Vagina (tissue), 2 donors: ENCODE measurements around the gene MEGF10. TPM values are rescaled to one million over a fixed set of nuclear protein-coding genes. Genes with fewer than 3 reads are reported as not detected.

ENCODE experiments used
- DNase-seq, 2 donors: peaks; one replicate each; pipeline ENCODE4 v3.0.0-alpha.2; 2017; ENCODE audit errors: extremely low spot score in 2 of 2
- H3K27ac ChIP-seq: fragments of 200-600 bp; sonication (generic); one replicate; pipeline ENCODE4 v1.5.1; 2019
- H3K27me3 ChIP-seq: fragments of 200-600 bp; sonication (generic); one replicate; pipeline ENCODE4 v1.5.1; 2019
- H3K36me3 ChIP-seq, 2 donors: fragments of 200-600 bp; sonication (generic); one replicate each; pipeline ENCODE4 v1.5.1; 2017 to 2019
- H3K4me1 ChIP-seq: fragments of 200-600 bp; sonication (generic); one replicate; pipeline ENCODE4 v1.5.1; 2019
- H3K4me3 ChIP-seq, 2 donors: fragments of 200-600 bp; sonication (generic); 1 replicate in 1 of 2; 2 replicates in 1 of 2; pipeline ENCODE4 v1.5.1; 2016 to 2019
- H3K9me3 ChIP-seq: fragments of 200-600 bp; sonication (generic); one replicate; pipeline ENCODE4 v1.5.1; 2019
- POLR2A ChIP-seq, 2 donors: fragments of 450-650 bp; IDR thresholded peaks; one replicate each; pipeline ENCODE4 v1.6.1; 2017; ENCODE audit warnings: antibody characterized with exemption in 2 of 2, mild to moderate bottlenecking in 2 of 2, moderate library complexity in 2 of 2
- POLR2AphosphoS5 ChIP-seq, 2 donors: sonication (generic); formaldehyde crosslinking; IDR thresholded peaks; one replicate each; pipeline ENCODE4 v1.9.0; 2017; ENCODE audit warnings: antibody characterized with exemption in 2 of 2, mild to moderate bottlenecking in 2 of 2, low read depth in 1 of 2; ENCODE audit not compliant: insufficient read depth in 1 of 2
- intact Hi-C: fragments of 100-400 bp; cut with DNase I; formaldehyde crosslinking; loops from one replicate; pipeline ENCODE4 v1.15.1; 2023
- total RNA-seq: library from RNA; depleted of rRNA; stranded (reverse); fragments of >200 nt; gene quantifications from one replicate; pipeline ENCODE4 v1.2.3, GENCODE V29; 2016
- TF ChIP-seq, protein P1 (sequence below), 3 experiments: fragments of 450-650 bp in 2 of 3; fragments of 200-600 bp in 1 of 3; sonication (generic) in 1 of 3; IDR thresholded peaks; one replicate each; pipeline ENCODE4 v1.5.1; 2017 to 2019; ENCODE audit warnings: antibody characterized with exemption in 3 of 3, mild to moderate bottlenecking in 2 of 3, moderate library complexity in 2 of 3

Gene MEGF10
- total RNA-seq, 1 donor from 2014 or later, result 0.74 TPM

DNA sequence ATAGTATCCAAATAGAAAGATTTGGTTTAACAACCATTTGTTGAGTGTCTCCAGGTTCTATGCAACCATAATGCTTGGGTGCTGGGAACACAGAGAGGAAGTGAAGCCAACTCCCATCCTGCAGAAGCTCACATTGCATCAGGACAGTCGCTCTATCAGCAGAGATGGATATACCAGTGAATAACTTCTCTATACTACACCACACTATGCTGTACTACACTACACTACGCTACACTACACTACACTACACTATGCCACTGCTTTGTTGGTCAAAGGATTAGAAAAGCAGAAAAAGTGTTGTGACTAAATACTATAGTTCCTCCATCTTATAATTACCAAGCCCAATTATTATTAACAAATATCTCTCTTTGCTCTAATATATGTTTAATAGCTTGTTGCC lies 137.7 kb downstream of the MEGF10 start:
- TF ChIP-seq, protein P1, sequence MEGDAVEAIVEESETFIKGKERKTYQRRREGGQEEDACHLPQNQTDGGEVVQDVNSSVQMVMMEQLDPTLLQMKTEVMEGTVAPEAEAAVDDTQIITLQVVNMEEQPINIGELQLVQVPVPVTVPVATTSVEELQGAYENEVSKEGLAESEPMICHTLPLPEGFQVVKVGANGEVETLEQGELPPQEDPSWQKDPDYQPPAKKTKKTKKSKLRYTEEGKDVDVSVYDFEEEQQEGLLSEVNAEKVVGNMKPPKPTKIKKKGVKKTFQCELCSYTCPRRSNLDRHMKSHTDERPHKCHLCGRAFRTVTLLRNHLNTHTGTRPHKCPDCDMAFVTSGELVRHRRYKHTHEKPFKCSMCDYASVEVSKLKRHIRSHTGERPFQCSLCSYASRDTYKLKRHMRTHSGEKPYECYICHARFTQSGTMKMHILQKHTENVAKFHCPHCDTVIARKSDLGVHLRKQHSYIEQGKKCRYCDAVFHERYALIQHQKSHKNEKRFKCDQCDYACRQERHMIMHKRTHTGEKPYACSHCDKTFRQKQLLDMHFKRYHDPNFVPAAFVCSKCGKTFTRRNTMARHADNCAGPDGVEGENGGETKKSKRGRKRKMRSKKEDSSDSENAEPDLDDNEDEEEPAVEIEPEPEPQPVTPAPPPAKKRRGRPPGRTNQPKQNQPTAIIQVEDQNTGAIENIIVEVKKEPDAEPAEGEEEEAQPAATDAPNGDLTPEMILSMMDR (IDR thresholded peaks at IDR 0.05), result no peak
- Histone ChIP-seq H3K36me3 (no peaks in the 10 kb centered on the region), H3K27ac (no peak overlapping the region), H3K27me3 (no peaks in the 10 kb centered on the region), H3K9me3 (no peaks in the 10 kb centered on the region), H3K4me1 (no peaks in the 10 kb centered on the region), H3K4me3 (no peak overlapping the region)
- intact Hi-C loops, result no loop called here
- DNase-seq, result no peak

DNA sequence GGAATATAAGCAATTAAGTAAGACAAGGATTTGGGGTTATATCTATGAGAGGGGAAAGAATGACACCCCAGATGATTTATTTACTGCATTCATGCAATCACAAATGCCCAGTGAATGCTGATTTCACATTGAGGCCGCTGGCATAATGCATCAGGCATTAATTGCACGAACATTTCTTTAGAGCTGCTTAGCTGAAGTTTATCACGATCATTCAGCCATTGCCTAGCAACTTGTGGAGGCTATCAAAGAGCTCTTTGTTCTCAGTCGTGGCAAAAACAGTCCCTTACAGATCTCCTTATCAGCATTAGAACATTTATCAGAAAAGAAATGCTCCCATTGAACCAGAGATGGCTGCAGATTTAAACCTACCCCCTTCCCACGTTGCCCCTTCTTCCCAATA lies 138.2 kb downstream of the MEGF10 start:
- no peak overlapping the region for H3K27ac ChIP-seq
- TF ChIP-seq POLR2A (IDR thresholded peaks at IDR 0.05), result no peak
- TF ChIP-seq POLR2AphosphoS5 (IDR thresholded peaks at IDR 0.05; ENCODE audit: insufficient read depth in 1 of 2, low read depth in 1 of 2), result no peak
- TF ChIP-seq, protein P1 (IDR thresholded peaks at IDR 0.05), result no peak
- DNase-seq, result no peak
- no peaks in the 10 kb centered on the region for H3K36me3 ChIP-seq
- no peaks in the 10 kb centered on the region for H3K4me1 ChIP-seq
- H3K27me3 ChIP-seq, result no peaks in the 10 kb centered on the region
- intact Hi-C loops, result no loop called here
- H3K9me3 ChIP-seq, result no peaks in the 10 kb centered on the region
- H3K4me3 ChIP-seq, result no peak overlapping the region

DNA sequence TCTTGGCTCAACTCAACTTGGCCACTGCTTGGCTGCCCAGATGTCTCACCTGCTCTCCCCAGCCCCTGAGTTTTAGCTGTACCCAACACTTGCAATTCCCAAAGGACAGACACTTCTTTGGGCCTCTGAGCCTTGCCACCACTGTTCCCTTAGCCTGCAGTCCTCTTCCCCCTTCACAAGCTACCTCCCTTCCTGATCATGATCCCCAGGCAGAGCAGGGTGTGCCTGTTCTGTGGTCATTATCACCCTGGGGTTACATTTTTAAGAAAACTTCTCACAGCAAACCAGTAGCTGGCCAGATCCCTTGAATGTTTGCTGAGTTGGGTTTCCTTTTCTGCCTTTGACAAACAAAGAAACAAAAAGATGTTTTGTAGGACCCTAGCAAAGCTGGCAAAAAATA lies 139.3 kb downstream of the MEGF10 start:
- H3K9me3 ChIP-seq, result no peaks in the 10 kb centered on the region
- no peaks in the 10 kb centered on the region for H3K36me3 ChIP-seq
- H3K4me3 ChIP-seq, result no peak overlapping the region
- H3K4me1 ChIP-seq, result no peaks in the 10 kb centered on the region
- TF ChIP-seq, protein P1 (IDR thresholded peaks at IDR 0.05), result no peak
- TF ChIP-seq POLR2AphosphoS5 (IDR thresholded peaks at IDR 0.05; ENCODE audit: insufficient read depth in 1 of 2, low read depth in 1 of 2), result no peak
- no peak for TF ChIP-seq POLR2A (IDR thresholded peaks at IDR 0.05)
- intact Hi-C loops, result no loop called here
- no peak for DNase-seq
- H3K27ac ChIP-seq, result no peak overlapping the region
- H3K27me3 ChIP-seq, result no peaks in the 10 kb centered on the region

DNA sequence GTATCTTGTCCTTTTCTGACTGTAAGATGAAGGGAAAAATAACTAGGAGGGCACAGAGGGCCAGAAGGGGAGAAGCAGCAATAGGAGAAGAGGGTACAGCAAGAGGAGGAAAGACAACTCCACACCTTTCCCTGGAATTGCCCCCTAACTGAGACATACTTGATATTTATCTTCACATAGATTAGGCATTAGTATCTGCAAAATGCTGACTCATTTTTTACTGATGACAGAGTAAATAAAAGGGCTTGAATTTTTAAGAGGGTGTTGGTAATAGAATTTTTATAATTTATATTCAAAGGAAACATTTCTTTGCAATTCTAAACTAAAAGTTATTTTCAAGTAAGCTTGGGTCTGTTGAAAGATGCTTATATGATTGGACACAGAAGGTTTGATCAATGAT lies 140.0 kb downstream of the MEGF10 start:
- no peak overlapping the region for H3K4me3 ChIP-seq
- H3K36me3 ChIP-seq, result no peaks in the 10 kb centered on the region
- DNase-seq, result no peak
- no peaks in the 10 kb centered on the region for H3K27me3 ChIP-seq
- H3K9me3 ChIP-seq, result no peaks in the 10 kb centered on the region
- H3K4me1 ChIP-seq, result no peaks in the 10 kb centered on the region
- TF ChIP-seq POLR2AphosphoS5 (IDR thresholded peaks at IDR 0.05; ENCODE audit: insufficient read depth in 1 of 2, low read depth in 1 of 2) (no peak), POLR2A (IDR thresholded peaks at IDR 0.05) (no peak)
- TF ChIP-seq, protein P1 (IDR thresholded peaks at IDR 0.05), result no peak
- H3K27ac ChIP-seq, result no peak overlapping the region
- intact Hi-C loops, result no loop called here

DNA sequence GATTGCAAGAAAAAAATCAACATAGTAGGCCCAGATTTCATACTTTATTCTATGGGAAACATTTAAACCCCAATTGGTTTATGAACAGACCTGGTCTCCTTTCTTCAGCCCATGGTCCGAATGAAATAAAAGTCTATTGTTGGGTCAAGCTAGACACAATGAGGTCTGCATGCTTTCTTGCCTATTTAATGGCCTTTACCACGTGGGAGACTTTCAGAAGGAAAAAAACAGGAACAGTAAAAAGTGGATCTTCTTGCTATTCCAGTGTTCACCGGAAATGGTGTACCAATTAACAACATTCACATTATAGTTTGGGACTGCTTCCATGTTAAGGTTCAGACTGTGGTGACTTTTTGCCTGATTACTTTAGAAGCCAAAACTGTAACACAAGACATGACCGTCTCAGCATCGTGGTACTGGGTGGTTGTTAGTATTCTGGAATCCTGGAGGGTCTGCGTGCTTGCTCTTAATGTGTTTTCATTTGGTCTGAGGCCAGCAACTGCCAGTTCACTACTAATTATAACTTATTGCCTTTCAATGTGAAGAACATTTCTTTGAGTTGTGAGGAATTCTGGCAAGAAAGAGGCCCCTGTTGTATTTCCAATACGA lies 141.5 kb downstream of the MEGF10 start:
- no peak for DNase-seq
- intact Hi-C loops, result no loop called here

More for the DNA sequence above, 141.5 kb downstream of the MEGF10 start:
- H3K4me1 ChIP-seq, result no peaks in the 10 kb centered on the region
- H3K27ac ChIP-seq, result no peak overlapping the region
- TF ChIP-seq POLR2AphosphoS5 (IDR thresholded peaks at IDR 0.05; ENCODE audit: insufficient read depth in 1 of 2, low read depth in 1 of 2) (no peak), POLR2A (IDR thresholded peaks at IDR 0.05) (no peak)
- TF ChIP-seq, protein P1 (IDR thresholded peaks at IDR 0.05), result no peak
- H3K27me3 ChIP-seq, result no peaks in the 10 kb centered on the region
- H3K9me3 ChIP-seq, result no peaks in the 10 kb centered on the region
- no peaks in the 10 kb centered on the region for H3K36me3 ChIP-seq
- no peak overlapping the region for H3K4me3 ChIP-seq
